ENCODE data around the gene BFSP1. TPM values are rescaled to one million over a fixed set of nuclear protein-coding genes. Genes with fewer than 3 reads are reported as not detected.

The BFSP1 gene
- total RNA-seq, 2 donors from 2014 or later, result 9.4 to 12.0 TPM

DNA sequence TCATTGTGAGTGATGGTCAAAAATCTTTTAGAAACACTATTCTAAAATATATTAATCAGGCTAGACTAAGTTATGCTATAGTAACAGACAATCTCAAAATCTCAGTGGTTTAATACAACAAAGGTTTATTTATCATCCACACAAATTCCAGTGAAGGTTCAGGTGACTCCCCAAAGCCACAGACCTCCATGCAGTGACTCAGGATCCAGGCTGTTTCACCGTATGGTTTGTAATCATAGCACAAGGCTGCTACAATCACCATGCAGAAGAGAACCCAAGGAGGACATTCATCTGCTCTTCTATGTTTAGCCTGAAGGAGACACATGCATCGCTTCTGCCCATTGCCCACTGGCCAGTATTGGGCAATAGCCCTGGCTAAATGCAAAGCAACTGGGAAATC is 46.2 kb downstream of the BFSP1 start:
- H3K36me3 ChIP-seq (ENCODE audit: control insufficient read depth, insufficient read depth, low read length), result no peaks in the 10 kb centered on the region
- WGBS, 2 experiments (ENCODE audit: insufficient coverage in 1 of 2, insufficient read length in 1 of 2), result 96 to 100% methylated on average over 1 to 2 of the region's 2 CpGs
- TF ChIP-seq, protein P1, sequence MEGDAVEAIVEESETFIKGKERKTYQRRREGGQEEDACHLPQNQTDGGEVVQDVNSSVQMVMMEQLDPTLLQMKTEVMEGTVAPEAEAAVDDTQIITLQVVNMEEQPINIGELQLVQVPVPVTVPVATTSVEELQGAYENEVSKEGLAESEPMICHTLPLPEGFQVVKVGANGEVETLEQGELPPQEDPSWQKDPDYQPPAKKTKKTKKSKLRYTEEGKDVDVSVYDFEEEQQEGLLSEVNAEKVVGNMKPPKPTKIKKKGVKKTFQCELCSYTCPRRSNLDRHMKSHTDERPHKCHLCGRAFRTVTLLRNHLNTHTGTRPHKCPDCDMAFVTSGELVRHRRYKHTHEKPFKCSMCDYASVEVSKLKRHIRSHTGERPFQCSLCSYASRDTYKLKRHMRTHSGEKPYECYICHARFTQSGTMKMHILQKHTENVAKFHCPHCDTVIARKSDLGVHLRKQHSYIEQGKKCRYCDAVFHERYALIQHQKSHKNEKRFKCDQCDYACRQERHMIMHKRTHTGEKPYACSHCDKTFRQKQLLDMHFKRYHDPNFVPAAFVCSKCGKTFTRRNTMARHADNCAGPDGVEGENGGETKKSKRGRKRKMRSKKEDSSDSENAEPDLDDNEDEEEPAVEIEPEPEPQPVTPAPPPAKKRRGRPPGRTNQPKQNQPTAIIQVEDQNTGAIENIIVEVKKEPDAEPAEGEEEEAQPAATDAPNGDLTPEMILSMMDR (conservative IDR thresholded peaks at IDR 0.05), result no peak
- H3K27me3 ChIP-seq (ENCODE audit: control insufficient read depth, insufficient read depth, low read length, poor library complexity, severe bottlenecking), result no peaks in the 10 kb centered on the region
- DNase-seq, result no peak
- H3K27me3 Mint-ChIP-seq (ENCODE audit: insufficient read depth), result peaks cover 4% of the 10 kb centered on the region
- H3K27ac ChIP-seq (ENCODE audit: low read depth, low read length), result no peak overlapping the region
- no peak overlapping the region for H3K27ac Mint-ChIP-seq
- no peak overlapping the region for H3K4me3 Mint-ChIP-seq
- no peaks in the 10 kb centered on the region for H3K36me3 Mint-ChIP-seq (ENCODE audit: low read depth)
- no peak overlapping the region for H3K4me3 ChIP-seq (ENCODE audit: low read length)
- no peaks in the 10 kb centered on the region for H3K4me1 Mint-ChIP-seq
- H3K9me3 Mint-ChIP-seq, result no peaks in the 10 kb centered on the region
- H3K9ac ChIP-seq (ENCODE audit: extremely low read depth, low read length, poor library complexity, severe bottlenecking), result no peak overlapping the region
- no peaks in the 10 kb centered on the region for H3K9me3 ChIP-seq (ENCODE audit: control insufficient read depth, low read length)
- H3K4me1 ChIP-seq (ENCODE audit: control insufficient read depth, insufficient read depth, low read length), result no peaks in the 10 kb centered on the region

DNA sequence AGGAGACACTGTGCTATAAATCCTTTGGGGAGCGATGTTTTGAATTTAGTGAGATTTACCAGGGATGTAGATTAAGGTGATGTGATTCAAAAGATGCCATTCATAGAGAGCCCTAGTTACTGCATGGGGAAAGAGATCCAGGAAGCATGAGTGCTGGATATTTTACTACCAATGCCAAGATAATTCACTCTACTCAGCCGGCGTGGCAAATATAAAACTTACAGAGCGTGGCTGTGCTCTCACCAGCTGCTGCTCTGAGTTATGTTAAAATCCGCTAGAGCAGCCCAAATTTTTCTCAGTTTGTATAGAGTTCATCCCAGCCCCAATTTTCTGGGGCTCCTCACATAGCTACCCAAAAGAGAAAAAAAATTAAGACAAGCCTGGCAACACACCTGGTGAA is 48.6 kb downstream of the BFSP1 start:
- H3K9ac ChIP-seq (ENCODE audit: extremely low read depth, low read length, poor library complexity, severe bottlenecking), result no peak overlapping the region
- no peaks in the 10 kb centered on the region for H3K36me3 ChIP-seq (ENCODE audit: control insufficient read depth, insufficient read depth, low read length)
- no peak overlapping the region for H3K4me3 ChIP-seq (ENCODE audit: low read length)
- H3K9me3 Mint-ChIP-seq, result no peaks in the 10 kb centered on the region
- no peaks in the 10 kb centered on the region for H3K4me1 ChIP-seq (ENCODE audit: control insufficient read depth, insufficient read depth, low read length)
- H3K27ac Mint-ChIP-seq, result no peak overlapping the region
- TF ChIP-seq, protein P1 (conservative IDR thresholded peaks at IDR 0.05), result no peak
- WGBS, 2 experiments (ENCODE audit: insufficient coverage in 1 of 2, insufficient read length in 1 of 2), result 85 to 90% methylated on average over 4 to 5 of the region's 5 CpGs
- H3K4me1 Mint-ChIP-seq, result no peaks in the 10 kb centered on the region
- no peaks in the 10 kb centered on the region for H3K36me3 Mint-ChIP-seq (ENCODE audit: low read depth)
- no peak overlapping the region for H3K4me3 Mint-ChIP-seq
- H3K27me3 Mint-ChIP-seq (ENCODE audit: insufficient read depth), result peaks cover 4% of the 10 kb centered on the region
- no peaks in the 10 kb centered on the region for H3K27me3 ChIP-seq (ENCODE audit: control insufficient read depth, insufficient read depth, low read length, poor library complexity, severe bottlenecking)
- DNase-seq, result no peak
- no peaks in the 10 kb centered on the region for H3K9me3 ChIP-seq (ENCODE audit: control insufficient read depth, low read length)
- no peak overlapping the region for H3K27ac ChIP-seq (ENCODE audit: low read depth, low read length)

DNA sequence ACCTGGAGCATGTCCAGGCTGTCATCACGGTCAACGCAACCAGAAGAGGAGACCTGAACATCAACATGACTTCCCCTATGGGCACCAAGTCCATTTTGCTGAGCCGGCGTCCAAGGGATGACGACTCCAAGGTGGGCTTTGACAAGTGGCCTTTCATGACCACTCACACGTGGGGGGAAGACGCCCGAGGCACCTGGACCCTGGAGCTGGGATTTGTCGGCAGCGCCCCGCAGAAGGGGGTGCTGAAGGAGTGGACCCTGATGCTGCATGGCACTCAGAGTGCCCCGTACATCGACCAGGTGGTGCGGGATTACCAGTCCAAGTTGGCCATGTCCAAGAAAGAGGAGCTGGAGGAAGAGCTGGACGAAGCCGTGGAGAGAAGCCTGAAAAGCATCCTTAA is 49.5 kb downstream of the BFSP1 start:
- Histone ChIP-seq H3K9me3 (ENCODE audit: control insufficient read depth, low read length) (no peaks in the 10 kb centered on the region), H3K36me3 (ENCODE audit: control insufficient read depth, insufficient read depth, low read length) (no peaks in the 10 kb centered on the region), H3K9ac (ENCODE audit: extremely low read depth, low read length, poor library complexity, severe bottlenecking) (no peak overlapping the region), H3K4me3 (ENCODE audit: low read length) (no peak overlapping the region), H3K27ac (ENCODE audit: low read depth, low read length) (no peak overlapping the region), H3K27me3 (ENCODE audit: control insufficient read depth, insufficient read depth, low read length, poor library complexity, severe bottlenecking) (no peaks in the 10 kb centered on the region), H3K4me1 (ENCODE audit: control insufficient read depth, insufficient read depth, low read length) (no peaks in the 10 kb centered on the region)
- Mint-ChIP-seq H3K36me3 (ENCODE audit: low read depth) (no peaks in the 10 kb centered on the region), H3K4me1 (no peaks in the 10 kb centered on the region), H3K9me3 (no peaks in the 10 kb centered on the region), H3K4me3 (no peak overlapping the region), H3K27ac (no peak overlapping the region), H3K27me3 (ENCODE audit: insufficient read depth) (peaks cover 4% of the 10 kb centered on the region)
- no peak for DNase-seq
- 93 to 94% methylated on average over 14 to 16 of the region's 16 CpGs for WGBS, 2 experiments (ENCODE audit: insufficient coverage in 1 of 2, insufficient read length in 1 of 2)
- TF ChIP-seq, protein P1 (conservative IDR thresholded peaks at IDR 0.05), result no peak

Data from endodermal cell (in vitro differentiated cells).